ENCODE data around the gene LRMDA. TPM values are rescaled to one million over a fixed set of nuclear protein-coding genes. Genes with fewer than 3 reads are reported as not detected.

LRMDA gene
- total and polyA plus RNA-seq, 10 of the 15 experiments (the other 5 are each of a cell fraction or from before 2014, with no cell fraction given) = 0.07 to 0.54 (median 0.29) TPM; not detected in 4

- BruUV-seq (replicated peaks) = no TSS peak
- FAIRE-seq (no peak), DNase-seq (ENCODE audit: low read depth, low spot score) (no peak), ATAC-seq (no peak)
- WGBS (ENCODE audit: insufficient coverage, insufficient replicate concordance, low lambda C conversion rate, missing lambda C conversion rate) = 37% methylated on average over 5 of the region's 5 CpGs
- Histone ChIP-seq H3K4me1 (ENCODE audit: control insufficient read depth, insufficient read depth, low read length) (no peaks in the 10 kb centered on the region), H3K79me2 (ENCODE audit: control insufficient read depth, insufficient read depth, low read length) (no peaks in the 10 kb centered on the region), H3K27ac (ENCODE audit: control insufficient read depth, insufficient read depth) (no peak overlapping the region), H2AFZ (ENCODE audit: control insufficient read depth, low read depth, low read length) (no peak overlapping the region), H3K9me3 (replicated peaks; ENCODE audit: control insufficient read depth, insufficient read depth, low read length) (no peaks in the 10 kb centered on the region), H4K20me1 (ENCODE audit: control insufficient read depth, insufficient read depth) (no peaks in the 10 kb centered on the region), H3K36me3 (ENCODE audit: control insufficient read depth in 2 of 2, insufficient read depth in 2 of 2, low read length in 1 of 2) (no peaks in the 10 kb centered on the region), H3K9ac (ENCODE audit: control insufficient read depth, insufficient read depth, low read length) (no peak overlapping the region), H3K4me2 (ENCODE audit: control insufficient read depth, insufficient read depth) (no peak overlapping the region), H3K4me3 (no peak overlapping the region), H3K27me3 (replicated peaks in 1 of 2; ENCODE audit: control insufficient read depth in 2 of 2, insufficient read depth in 2 of 2, low read length in 1 of 2) (no peaks in the 10 kb centered on the region; a peak in 1 of 4 replicates)
- no peak for TF ChIP-seq SMAD1 (IDR thresholded peaks at IDR 0.05; ENCODE audit: low read depth, partially characterized antibody)
- TF ChIP-seq RB1 (IDR thresholded peaks at IDR 0.05; ENCODE audit: borderline replicate concordance) = no peak
- TF ChIP-seq ZBED1 (IDR thresholded peaks at IDR 0.05; ENCODE audit: borderline replicate concordance) = no peak
- no peak for TF ChIP-seq CBX3 (IDR thresholded peaks at IDR 0.05; ENCODE audit: borderline replicate concordance, low read depth)
- TF ChIP-seq TCF12 (IDR thresholded peaks at IDR 0.05; ENCODE audit: low read depth, low read length) = no peak
- no peak for TF ChIP-seq CEBPZ (IDR thresholded peaks at IDR 0.05; ENCODE audit: low read depth, low read length)
- no peak for TF ChIP-seq MTA2 (IDR thresholded peaks at IDR 0.05; ENCODE audit: low read depth)
- TF ChIP-seq E4F1 (IDR thresholded peaks at IDR 0.05; ENCODE audit: borderline replicate concordance, partially characterized antibody) = no peak
- no peak for TF ChIP-seq PAX8 (IDR thresholded peaks at IDR 0.05)
- no peak for TF ChIP-seq ASH2L (IDR thresholded peaks at IDR 0.05; ENCODE audit: borderline replicate concordance, low read depth)
- TF ChIP-seq PAX5 (IDR thresholded peaks at IDR 0.05; ENCODE audit: borderline replicate concordance, low read depth, low read length) = no peak
- TF ChIP-seq MAX (IDR thresholded peaks at IDR 0.05; ENCODE audit: low read depth, low read length) = no peak
- no peak for TF ChIP-seq MXI1 (IDR thresholded peaks at IDR 0.05; ENCODE audit: low read depth, low read length)
- TF ChIP-seq SREBF1 (IDR thresholded peaks at IDR 0.05; ENCODE audit: low read length) = no peak
- no peak for TF ChIP-seq DPF2 (IDR thresholded peaks at IDR 0.05)
- TF ChIP-seq MEF2B (IDR thresholded peaks at IDR 0.05; ENCODE audit: partially characterized antibody, poor library complexity, severe bottlenecking) = no peak
- TF ChIP-seq SMAD5 (IDR thresholded peaks at IDR 0.05; ENCODE audit: low read depth) = no peak
- no peak for TF ChIP-seq ATF7 (IDR thresholded peaks at IDR 0.05; ENCODE audit: low read depth)
- TF ChIP-seq RBBP5 (conservative IDR thresholded peaks at IDR 0.05) = no peak
- ChIA-PET RAD21 (ENCODE audit: unreplicated experiment) (interaction anchor here (0.6 kb wide), 1 partner anchor 1035 kb away, joined by 3 read pairs; no protein-coding TSS in a partner anchor), POLR2A (no interaction called here), CTCF (no interaction called here), SMC1A (ENCODE audit: uncharacterized antibody, unreplicated experiment) (interaction anchor here (0.6 to 1.5 kb wide), 2 partner anchors 23 to 323 kb away, joined by 3 read pairs; no protein-coding TSS in a partner anchor)
- intact Hi-C loops (cut with micrococcal nuclease; ENCODE audit: unreplicated experiment) = no loop called here
- in situ Hi-C loops (cut with MboI) = no loop called here
These were observed 437.1 kb downstream of the LRMDA start for GRCh38 chr10:75868574-75868973.

Measured in GM12878 (cell line).